Measurements from ENCODE around the gene PEX16.

Gene PEX16

DNA sequence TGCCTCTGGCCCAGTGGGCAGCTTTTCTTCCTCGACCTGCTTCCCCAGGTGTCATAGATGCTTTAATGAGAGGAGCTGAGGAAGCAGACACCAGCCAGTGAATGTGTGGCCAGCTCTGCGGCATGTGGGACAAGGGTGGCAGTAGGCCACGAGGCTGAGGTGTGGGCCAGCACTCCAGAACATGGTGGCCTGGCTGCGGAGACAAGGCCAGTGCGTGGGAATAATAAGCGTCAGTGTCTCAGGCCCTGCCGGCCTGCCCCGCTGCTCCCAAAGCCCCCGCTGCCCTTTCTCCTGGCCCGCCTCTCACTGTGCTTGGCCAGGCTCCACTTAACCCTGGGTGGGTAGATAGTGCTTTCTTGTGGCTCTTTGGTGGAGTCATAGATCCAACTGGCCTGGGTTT, 30.1 kb downstream of the PEX16 start:
- TF ChIP-seq ZNF274 (IDR thresholded peaks at IDR 0.05; ENCODE audit: low read depth, low read length), result no peak
- H3K4me3 ChIP-seq (ENCODE audit: low read length), result no peak overlapping the region

DNA sequence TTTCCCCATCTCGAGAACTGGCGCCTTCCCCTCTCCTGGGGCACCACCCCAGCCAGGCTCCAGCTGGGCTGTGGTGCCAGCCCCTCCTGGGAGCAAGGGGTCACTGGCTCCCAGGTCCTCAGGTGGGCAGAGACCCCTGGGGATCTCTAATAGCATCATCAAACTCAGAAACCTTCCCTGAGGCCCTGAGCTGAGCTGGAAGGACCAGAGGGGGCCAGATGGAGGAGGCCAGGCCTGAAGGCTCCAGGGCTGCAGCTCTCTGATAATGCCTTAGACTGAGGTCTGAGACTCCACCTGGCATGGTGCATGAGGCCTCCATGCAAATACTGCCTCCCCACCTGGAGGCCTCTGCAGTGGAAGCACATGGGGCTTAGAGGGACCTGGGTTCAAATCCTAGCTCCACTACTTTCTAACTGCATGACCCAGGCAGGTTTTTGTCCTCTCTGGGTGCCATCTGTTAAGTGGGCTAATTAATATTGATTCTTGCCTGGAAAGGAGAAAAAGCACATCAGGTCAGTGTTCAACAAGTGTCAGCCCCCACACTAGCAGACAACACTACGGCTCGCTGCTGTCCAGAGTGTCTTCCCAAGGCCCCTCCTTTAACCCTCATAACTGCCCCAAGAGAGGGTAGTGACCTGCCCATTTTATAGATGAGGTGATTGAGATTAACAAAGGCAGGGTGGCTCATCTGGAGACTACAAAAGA, 30.7 kb downstream of the PEX16 start:
- no peak overlapping the region for H3K4me3 ChIP-seq (ENCODE audit: low read length)
- TF ChIP-seq ZNF274 (IDR thresholded peaks at IDR 0.05; ENCODE audit: low read depth, low read length), result no peak

DNA sequence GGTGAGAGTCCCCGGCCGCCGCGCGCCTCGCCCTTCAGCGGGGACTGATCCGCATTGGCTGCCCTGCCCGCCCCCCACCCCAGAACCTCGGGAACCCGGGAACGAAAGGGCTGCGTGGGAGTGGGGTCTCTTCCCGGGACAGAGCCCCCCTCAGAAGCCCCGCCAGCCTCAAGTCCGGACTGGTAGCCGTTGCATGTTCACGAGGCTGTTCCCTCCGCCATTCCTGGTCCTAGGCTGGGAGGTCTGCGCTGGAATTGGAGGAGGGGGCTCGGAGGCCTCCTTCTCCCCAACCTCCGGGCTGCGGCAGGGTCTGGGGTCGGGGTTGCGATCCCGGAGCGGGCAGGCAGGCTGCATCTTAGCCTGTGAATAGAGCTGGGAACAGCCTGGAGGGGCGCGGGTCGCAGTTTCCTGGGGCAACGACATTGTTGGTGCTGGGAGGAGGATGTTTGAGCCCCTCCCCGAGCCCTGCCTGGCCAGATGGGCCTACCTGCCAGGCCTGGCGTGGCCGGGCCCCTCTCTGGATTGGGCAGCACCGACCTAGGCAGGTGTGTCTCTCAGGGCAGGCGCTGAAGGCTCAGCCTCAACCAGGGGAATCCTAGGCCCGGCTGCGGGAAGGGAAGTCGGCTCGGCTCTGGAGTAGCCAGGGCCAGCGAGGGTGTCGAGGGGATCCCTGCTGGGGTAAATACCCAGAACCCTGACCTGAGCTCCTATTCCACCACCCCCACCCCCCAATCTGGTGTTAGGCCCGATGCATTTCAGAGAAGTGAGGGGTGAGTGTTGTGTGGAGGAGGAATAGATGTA, 31.6 kb downstream of the PEX16 start:
- TF ChIP-seq ZNF274 (IDR thresholded peaks at IDR 0.05; ENCODE audit: low read depth, low read length), result no peak

DNA sequence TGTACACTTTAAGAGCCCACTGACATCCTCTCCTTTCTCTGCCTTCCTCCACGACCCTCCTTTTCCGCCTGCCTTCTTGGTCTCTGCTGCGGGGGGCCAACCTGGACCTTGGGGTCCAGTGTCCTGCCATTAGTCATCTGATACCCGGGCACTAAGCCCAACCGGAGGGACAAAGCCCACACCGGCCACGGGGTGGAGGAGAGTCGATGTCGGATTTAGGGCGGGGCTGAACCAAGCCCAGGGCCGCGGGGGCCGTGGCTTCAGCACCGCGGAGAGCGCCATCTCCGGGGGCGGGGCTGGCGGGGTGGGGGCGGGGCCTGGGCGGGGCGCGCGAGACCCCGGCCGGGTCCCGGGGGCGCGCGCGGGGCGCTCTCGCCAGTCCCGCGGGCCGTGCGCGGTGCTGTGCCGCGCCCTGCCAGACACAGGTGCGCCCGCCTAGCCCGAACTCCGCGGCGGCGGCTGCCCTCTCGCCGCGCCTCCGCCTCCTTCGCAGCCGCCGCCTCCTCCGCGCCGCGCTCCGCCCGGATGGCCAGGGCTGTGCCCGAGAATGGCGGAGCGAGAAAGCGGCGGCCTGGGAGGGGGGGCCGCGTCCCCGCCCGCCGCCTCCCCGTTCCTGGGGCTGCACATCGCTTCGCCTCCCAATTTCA, 32.3 kb downstream of the PEX16 start, which contains the start of gene MAPK8IP1:
Gene MAPK8IP1, plus strand, starts transcription at position 378 of the 647 bp plus-strand sequence. Its CDS starts 170 bp downstream, at position 548.
- TF ChIP-seq ZNF274 (IDR thresholded peaks at IDR 0.05; ENCODE audit: low read depth, low read length), result no peak
- peak within 1 kb of the TSS; percentile 35; the same call in 1 of the 2 replicates for H3K4me3 ChIP-seq (ENCODE audit: low read length)

More for the DNA sequence above, 31.6 kb downstream of the PEX16 start:
- peak overlapping the region; percentile 27; the same call in 1 of the 2 replicates for H3K4me3 ChIP-seq (ENCODE audit: low read length)

DNA sequence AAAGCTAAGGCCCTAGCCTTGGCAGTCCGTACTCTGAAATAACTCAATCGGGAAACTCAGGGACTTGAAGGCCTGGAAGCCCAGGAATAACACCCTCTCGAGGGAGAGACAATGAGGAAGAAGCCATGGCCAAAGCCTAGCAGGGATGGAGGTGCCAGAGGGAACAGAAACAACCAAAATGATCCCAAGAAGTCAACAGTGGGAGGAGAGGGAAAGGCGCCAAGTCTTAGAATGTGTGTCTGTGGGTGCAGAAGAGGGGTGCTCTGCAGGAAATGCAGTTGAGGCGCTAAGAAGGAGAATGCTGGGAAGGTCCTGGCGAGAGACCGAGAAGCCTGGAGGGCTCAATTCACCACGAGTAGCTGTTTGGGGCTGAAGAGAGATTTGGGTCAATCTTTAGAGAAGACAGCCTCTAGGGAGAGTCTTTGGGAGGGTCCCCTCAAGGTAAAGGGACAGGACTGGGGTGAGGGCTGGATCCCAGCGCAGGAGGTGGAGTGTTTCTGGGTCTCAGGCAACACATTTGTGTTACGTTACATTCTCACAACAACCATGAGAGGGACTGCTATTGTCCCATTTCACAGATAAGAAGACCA, 33.0 kb downstream of the PEX16 start:
- TF ChIP-seq ZNF274 (IDR thresholded peaks at IDR 0.05; ENCODE audit: low read depth, low read length), result no peak
- H3K4me3 ChIP-seq (ENCODE audit: low read length), result peak overlapping the region; percentile 35; the same call in 1 of the 2 replicates

DNA sequence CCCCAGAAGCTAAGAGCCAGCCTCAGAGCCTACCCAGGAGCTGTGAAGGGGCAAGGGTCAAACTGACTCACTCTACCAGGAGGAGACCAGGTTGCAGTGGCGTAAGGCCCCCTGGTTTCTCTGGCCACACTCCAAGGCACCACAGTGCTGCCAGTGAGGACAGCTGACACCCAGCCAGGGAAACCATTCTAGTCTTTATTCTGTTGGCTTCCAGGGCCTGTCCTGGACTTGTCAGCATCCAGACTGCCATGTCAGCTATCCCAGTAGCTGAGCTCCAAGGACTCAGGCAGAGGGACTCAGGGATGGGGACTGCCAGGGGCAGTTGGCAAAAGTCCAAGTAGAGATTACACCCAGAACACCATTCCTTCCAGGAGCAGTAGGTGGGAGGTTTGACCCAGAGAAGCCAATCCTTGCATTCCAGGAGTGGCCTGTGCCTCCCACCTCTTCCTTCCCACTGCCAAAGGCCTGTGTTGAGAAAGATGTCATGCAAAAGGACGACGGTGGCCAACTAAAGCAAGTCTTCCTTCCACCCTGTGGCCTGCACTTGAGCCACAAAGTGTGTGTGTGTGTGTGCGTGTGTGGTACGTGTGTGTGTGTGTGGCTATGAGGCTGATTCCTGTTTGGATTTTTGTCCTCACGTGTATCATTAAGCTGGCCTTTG, 35.8 kb downstream of the PEX16 start:
- TF ChIP-seq ZNF274 (IDR thresholded peaks at IDR 0.05; ENCODE audit: low read depth, low read length), result no peak
- no peak overlapping the region for H3K4me3 ChIP-seq (ENCODE audit: low read length)

DNA sequence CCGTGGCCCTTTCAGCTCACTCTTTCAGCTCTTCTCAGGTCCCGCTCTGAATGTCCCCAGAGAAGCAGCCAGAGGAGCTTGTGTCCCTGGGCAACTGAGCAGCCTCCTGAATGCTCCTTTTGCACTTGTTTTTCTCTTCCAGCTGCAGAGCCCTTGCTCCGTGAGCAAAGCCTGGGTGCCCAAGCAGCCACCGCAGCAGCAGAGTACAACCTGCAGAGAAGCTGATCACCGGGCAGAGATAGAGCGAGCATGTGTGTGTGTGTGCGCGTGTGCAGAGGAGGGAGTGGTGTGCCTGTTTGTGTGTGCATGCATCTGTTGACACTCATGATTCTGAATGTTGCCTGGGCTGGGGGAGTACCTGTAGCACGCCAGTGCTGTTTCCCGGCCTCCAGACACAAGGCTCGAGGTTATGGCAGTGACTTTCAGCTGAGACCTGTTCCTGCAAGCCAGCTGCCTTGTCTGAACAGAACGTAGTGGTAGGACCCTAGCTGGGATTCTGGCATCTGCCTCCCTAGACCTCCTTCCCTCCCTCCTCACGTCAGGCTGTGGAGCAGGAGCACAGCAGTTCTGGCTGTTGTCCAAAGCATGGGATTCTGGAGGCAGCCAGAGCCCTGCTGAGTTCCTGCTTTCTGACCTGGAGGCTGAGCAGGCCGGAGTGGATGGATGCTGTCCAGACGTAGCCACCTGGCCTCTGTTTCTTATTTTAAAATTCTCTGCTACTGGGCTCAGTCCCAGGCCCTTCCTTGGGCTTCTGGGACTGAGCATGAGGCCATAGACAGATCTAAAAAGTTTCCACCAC, 36.7 kb downstream of the PEX16 start:
- H3K4me3 ChIP-seq (ENCODE audit: low read length), result no peak overlapping the region
- no peak for TF ChIP-seq ZNF274 (IDR thresholded peaks at IDR 0.05; ENCODE audit: low read depth, low read length)

DNA sequence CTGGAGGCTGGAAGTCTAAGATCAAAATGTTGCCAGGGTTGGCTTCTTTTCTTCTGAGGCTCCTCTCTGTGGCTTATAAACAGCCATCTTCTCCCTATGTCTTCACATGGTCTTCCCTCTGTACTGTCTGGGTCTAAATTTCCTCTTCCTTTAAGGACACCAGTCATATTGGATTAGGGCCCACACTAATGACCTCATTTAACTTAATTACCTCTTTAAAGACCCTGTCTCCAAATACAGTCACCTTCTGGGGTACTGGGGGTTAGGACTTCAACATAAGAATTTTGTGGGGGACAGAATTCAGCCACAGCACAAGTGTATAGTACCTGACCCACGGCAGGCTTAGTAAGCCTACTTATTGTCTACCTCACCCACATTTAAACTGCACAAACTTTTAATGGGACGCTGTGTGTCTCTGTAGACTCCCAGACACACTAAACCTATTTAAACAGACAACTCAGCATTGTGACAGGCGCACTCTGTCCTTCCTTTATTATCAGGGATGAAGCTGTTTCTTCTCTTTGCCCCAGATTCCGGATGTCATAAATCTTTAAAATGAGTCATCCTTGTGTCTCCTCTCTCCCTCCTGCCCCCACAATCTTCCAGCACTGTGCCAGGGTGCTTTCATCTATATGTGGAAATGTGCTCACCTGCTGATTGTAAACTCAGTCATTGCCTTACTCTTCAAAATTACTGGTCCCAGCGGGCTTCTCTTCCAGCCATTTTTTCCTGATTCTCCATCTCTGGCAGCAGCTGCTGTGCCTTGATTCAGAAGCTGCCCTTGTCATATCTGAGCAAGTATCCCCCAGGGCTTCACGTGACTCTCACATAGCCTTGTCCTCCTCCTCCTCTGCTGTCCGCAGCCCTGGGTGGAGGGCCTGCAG, 37.6 kb downstream of the PEX16 start:
- no peak for TF ChIP-seq ZNF274 (IDR thresholded peaks at IDR 0.05; ENCODE audit: low read depth, low read length)
- H3K4me3 ChIP-seq (ENCODE audit: low read length), result no peak overlapping the region

DNA sequence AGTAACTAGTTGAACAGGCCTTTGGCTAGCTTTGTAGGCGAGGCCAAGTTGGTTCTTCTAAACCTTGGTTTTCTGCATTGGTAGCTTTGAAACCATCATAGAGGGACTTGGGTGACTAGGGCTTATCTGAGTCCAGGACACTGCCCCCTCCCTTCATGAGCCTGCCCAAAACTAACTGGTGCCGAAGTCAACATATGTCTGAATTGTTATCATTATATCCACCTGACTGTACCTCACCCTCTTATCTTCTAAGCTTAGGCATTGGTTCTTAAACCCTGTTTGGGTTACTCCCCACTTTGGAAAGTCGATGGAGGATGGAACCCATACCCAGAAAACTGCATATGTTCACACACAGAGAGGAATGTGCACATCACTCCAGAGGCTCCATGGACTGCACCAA, 39.8 kb downstream of the PEX16 start:
- no peak for TF ChIP-seq ZNF274 (IDR thresholded peaks at IDR 0.05; ENCODE audit: low read depth, low read length)

DNA sequence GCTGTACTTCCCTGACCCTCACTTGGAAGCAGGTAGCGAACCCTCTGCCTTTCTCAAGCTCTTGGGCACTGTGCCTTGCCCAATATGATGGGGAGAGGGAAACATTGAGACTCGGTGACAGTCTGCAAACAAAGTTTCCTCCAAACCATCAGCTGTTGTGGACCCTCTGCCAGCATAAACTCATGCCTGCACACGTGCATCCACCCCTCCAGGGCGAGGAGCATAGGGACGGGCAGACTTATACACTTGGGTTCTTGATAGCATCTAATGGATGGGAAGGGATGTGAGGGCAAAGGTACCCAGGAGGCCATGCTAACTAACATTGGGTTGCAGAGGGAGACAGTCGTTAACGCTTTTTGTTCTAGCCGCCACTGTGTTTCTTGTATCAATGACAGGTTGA, 40.5 kb downstream of the PEX16 start:
- no peak for TF ChIP-seq ZNF274 (IDR thresholded peaks at IDR 0.05; ENCODE audit: low read depth, low read length)
- no peak overlapping the region for H3K4me3 ChIP-seq (ENCODE audit: low read length)

More for the DNA sequence above, 39.8 kb downstream of the PEX16 start:
- no peak overlapping the region for H3K4me3 ChIP-seq (ENCODE audit: low read length)

DNA sequence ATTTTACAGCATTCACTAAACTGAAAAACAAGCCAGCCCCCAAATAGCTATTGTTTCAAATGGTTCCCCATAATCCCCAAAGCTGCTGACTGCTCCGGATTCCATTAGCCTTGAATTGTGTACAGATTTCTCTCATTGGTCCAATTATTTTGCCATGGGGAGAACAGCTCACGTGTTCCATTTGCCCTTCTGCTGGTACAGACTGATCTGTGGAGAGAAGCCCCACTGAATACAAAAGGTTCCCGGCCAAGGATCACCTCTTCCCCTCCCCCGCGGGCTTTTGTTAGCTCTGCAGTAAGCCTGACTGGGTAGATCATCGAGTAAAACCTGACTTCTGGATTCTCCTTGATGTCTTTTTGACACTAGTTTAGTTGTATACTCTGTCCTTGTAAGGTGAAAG, 41.3 kb downstream of the PEX16 start:
- no peak overlapping the region for H3K4me3 ChIP-seq (ENCODE audit: low read length)
- no peak for TF ChIP-seq ZNF274 (IDR thresholded peaks at IDR 0.05; ENCODE audit: low read depth, low read length)

Measured in GM08714 (cell line).